Sigmoid colon (tissue), 7 donors: ENCODE results near the gene UNC5A. TPM values are rescaled to one million over a fixed set of nuclear protein-coding genes. Genes with fewer than 3 reads are reported as not detected.

Source experiments
- DNase-seq: peaks from one replicate; pipeline ENCODE4 v3.0.0-alpha.2; 2019
- H3K27ac ChIP-seq, 4 donors: fragments of 200-600 bp; sonication (generic); one replicate each; pipeline ENCODE4 v1.5.1; 2016 to 2019; ENCODE audit warnings: mild to moderate bottlenecking in 1 of 4
- H3K27me3 ChIP-seq, 3 donors: fragments of 200-600 bp; sonication (generic); one replicate each; pipeline ENCODE4 v1.5.1; 2019; ENCODE audit warnings: mild to moderate bottlenecking in 1 of 3
- H3K36me3 ChIP-seq, 4 donors: fragments of 200-600 bp; sonication (generic); one replicate each; pipeline ENCODE4 v1.5.1; 2016 to 2019
- H3K4me1 ChIP-seq, 4 donors: fragments of 200-600 bp; sonication (generic); one replicate each; pipeline ENCODE4 v1.5.1; 2017 to 2019
- H3K4me3 ChIP-seq, 4 donors: fragments of 200-600 bp; sonication (generic); one replicate each; pipeline ENCODE4 v1.5.1; 2017 to 2019; ENCODE audit warnings: mild to moderate bottlenecking in 2 of 4, moderate library complexity in 1 of 4
- H3K9me3 ChIP-seq, 4 donors: fragments of 200-600 bp in 3 of 4; sonication (generic) in 3 of 4; one replicate each; pipeline versions ENCODE4 v1.5.1 to v1.6.1; 2013 to 2019
- CTCF ChIP-seq, 4 experiments: fragments of 450-650 bp in 3 of 4; fragments of 200-600 bp in 1 of 4; IDR thresholded peaks; one replicate each; pipeline ENCODE4 v1.5.1; 2016 to 2019; ENCODE audit warnings: antibody characterized with exemption in 4 of 4, mild to moderate bottlenecking in 3 of 4, moderate library complexity in 2 of 4
- EP300 ChIP-seq, 4 donors: sonication (generic); formaldehyde crosslinking; IDR thresholded peaks; one replicate each; pipeline ENCODE4 v1.6.1; 2017; ENCODE audit warnings: antibody characterized with exemption in 4 of 4
- POLR2A ChIP-seq, 2 donors: fragments of 450-650 bp; IDR thresholded peaks; one replicate each; pipeline ENCODE4 v1.6.1; 2016; ENCODE audit warnings: antibody characterized with exemption in 2 of 2, mild to moderate bottlenecking in 2 of 2, moderate library complexity in 2 of 2
- POLR2AphosphoS5 ChIP-seq, 4 donors: sonication (generic); formaldehyde crosslinking; IDR thresholded peaks; one replicate each; pipeline ENCODE4 v1.6.1; 2017; ENCODE audit warnings: antibody characterized with exemption in 4 of 4
- WGBS, 2 donors: extraction: QIAGEN DNeasy Blood & Tissue Kit; methylation state at CpG; one replicate each; pipeline ENCODE4 v1.1.7; 2013; 5-methylcytosine and 5-hydroxymethylcytosine counted together
- intact Hi-C: fragments of 100-400 bp; cut with DNase I; formaldehyde crosslinking; loops from one replicate; pipeline ENCODE4 v1.15.1; 2023
- polyA plus RNA-seq, 3 donors: library from polyadenylated mRNA; stranded (reverse); fragments of 200-250 nt; gene quantifications; one replicate each; pipeline ENCODE4 v1.2.3, GENCODE V29; 2013
- total RNA-seq, 4 donors: library from RNA; depleted of rRNA; stranded (reverse); fragments of >200 nt; gene quantifications; one replicate each; pipeline ENCODE4 v1.1.0, GENCODE V29; 2016
- donor health status: healthy with polysubstance abuse.
- donor health status: Bipolar disorder and iron deficiency.
- donor health status: healthy.

UNC5A gene
- total and polyA plus RNA-seq, 7 donors: 0.34 to 0.60 TPM; not detected in 5

- WGBS, 2 donors: 59 to 76% methylated on average over 13 of the region's 13 CpGs
Observed at GRCh38 chr5:176822041-176822792, 11.9 kb downstream of the UNC5A start.

GRCh38 chr5:176822793-176823481, 12.6 kb downstream of the UNC5A start:
- DNase-seq: no peak
- TF ChIP-seq EP300 (IDR thresholded peaks at IDR 0.05) (no peak), CTCF (IDR thresholded peaks at IDR 0.05) (no peak), POLR2AphosphoS5 (IDR thresholded peaks at IDR 0.05) (no peak), POLR2A (IDR thresholded peaks at IDR 0.05) (no peak)
- H3K9me3 ChIP-seq: no peaks in the 10 kb centered on the region
- intact Hi-C loops: no loop called here
- no peaks in the 10 kb centered on the region for H3K36me3 ChIP-seq
- peaks cover 0 to 5% (median 2%) of the 10 kb centered on the region in 4 donors for H3K4me1 ChIP-seq
- no peak overlapping the region for H3K4me3 ChIP-seq
- peaks cover 13 to 47% (median 20%) of the 10 kb centered on the region in 3 donors for H3K27me3 ChIP-seq
- no peak overlapping the region for H3K27ac ChIP-seq
- WGBS, 2 donors: 70 to 77% methylated on average over 21 of the region's 21 CpGs

More at GRCh38 chr5:176822041-176822792, 11.9 kb downstream of the UNC5A start:
- intact Hi-C loops: no loop called here
- TF ChIP-seq CTCF (IDR thresholded peaks at IDR 0.05) (no peak), POLR2A (IDR thresholded peaks at IDR 0.05) (no peak), POLR2AphosphoS5 (IDR thresholded peaks at IDR 0.05) (no peak), EP300 (IDR thresholded peaks at IDR 0.05) (no peak)
- Histone ChIP-seq H3K4me3 (no peak overlapping the region), H3K27ac (no peak overlapping the region), H3K27me3 (peaks cover 20 to 54% (median 27%) of the 10 kb centered on the region in 3 donors), H3K9me3 (no peaks in the 10 kb centered on the region), H3K4me1 (peaks cover 0 to 12% (median 9%) of the 10 kb centered on the region in 4 donors), H3K36me3 (no peaks in the 10 kb centered on the region)
- no peak for DNase-seq

GRCh38 chr5:176823869-176824412, 13.6 kb downstream of the UNC5A start:
- peaks cover 2 to 37% (median 10%) of the 10 kb centered on the region in 3 donors for H3K27me3 ChIP-seq

GRCh38 chr5:176824604-176825003, 14.2 kb downstream of the UNC5A start:
- Histone ChIP-seq H3K27me3 (peaks cover 0 to 30% (median 3%) of the 10 kb centered on the region in 3 donors), H3K27ac (no peak overlapping the region), H3K4me3 (no peak overlapping the region), H3K9me3 (no peaks in the 10 kb centered on the region), H3K36me3 (no peaks in the 10 kb centered on the region), H3K4me1 (no peaks in the 10 kb centered on the region)
- TF ChIP-seq POLR2A (IDR thresholded peaks at IDR 0.05): no peak
- no peak for TF ChIP-seq EP300 (IDR thresholded peaks at IDR 0.05)
- no peak for TF ChIP-seq CTCF (IDR thresholded peaks at IDR 0.05)
- no peak for TF ChIP-seq POLR2AphosphoS5 (IDR thresholded peaks at IDR 0.05)
- intact Hi-C loops: no loop called here
- WGBS, 2 donors: 92 to 93% methylated on average over 5 of the region's 5 CpGs
- no peak for DNase-seq

More at GRCh38 chr5:176823869-176824412, 13.6 kb downstream of the UNC5A start:
- Histone ChIP-seq H3K9me3 (no peaks in the 10 kb centered on the region), H3K36me3 (no peaks in the 10 kb centered on the region), H3K4me3 (no peak overlapping the region), H3K27ac (no peak overlapping the region), H3K4me1 (no peaks in the 10 kb centered on the region)
- intact Hi-C loops: no loop called here
- TF ChIP-seq POLR2AphosphoS5 (IDR thresholded peaks at IDR 0.05) (no peak), POLR2A (IDR thresholded peaks at IDR 0.05) (no peak), CTCF (IDR thresholded peaks at IDR 0.05) (no peak), EP300 (IDR thresholded peaks at IDR 0.05) (no peak)
- WGBS, 2 donors: 63 to 72% methylated on average over 20 of the region's 20 CpGs
- no peak for DNase-seq
